Sigmoid colon (tissue), 7 donors: ENCODE results near the gene FGGY. TPM values are rescaled to one million over a fixed set of nuclear protein-coding genes. Genes with fewer than 3 reads are reported as not detected.
"Not testable (repeated sequence)": the region's sequence is repeated elsewhere in the genome, so short reads cannot be mapped to it uniquely, and the experiment has no call there.

Source experiments
- DNase-seq: peaks from one replicate; pipeline ENCODE4 v3.0.0-alpha.2; 2019
- H3K27ac ChIP-seq, 4 donors: fragments of 200-600 bp; sonication (generic); one replicate each; pipeline ENCODE4 v1.5.1; 2016 to 2019; ENCODE audit warnings: mild to moderate bottlenecking in 1 of 4
- H3K27me3 ChIP-seq, 3 donors: fragments of 200-600 bp; sonication (generic); one replicate each; pipeline ENCODE4 v1.5.1; 2019; ENCODE audit warnings: mild to moderate bottlenecking in 1 of 3
- H3K36me3 ChIP-seq, 4 donors: fragments of 200-600 bp; sonication (generic); one replicate each; pipeline ENCODE4 v1.5.1; 2016 to 2019
- H3K4me1 ChIP-seq, 4 donors: fragments of 200-600 bp; sonication (generic); one replicate each; pipeline ENCODE4 v1.5.1; 2017 to 2019
- H3K4me3 ChIP-seq, 4 donors: fragments of 200-600 bp; sonication (generic); one replicate each; pipeline ENCODE4 v1.5.1; 2017 to 2019; ENCODE audit warnings: mild to moderate bottlenecking in 2 of 4, moderate library complexity in 1 of 4
- H3K9me3 ChIP-seq, 4 donors: fragments of 200-600 bp in 3 of 4; sonication (generic) in 3 of 4; one replicate each; pipeline versions ENCODE4 v1.5.1 to v1.6.1; 2013 to 2019
- CTCF ChIP-seq, 4 experiments: fragments of 450-650 bp in 3 of 4; fragments of 200-600 bp in 1 of 4; IDR thresholded peaks; one replicate each; pipeline ENCODE4 v1.5.1; 2016 to 2019; ENCODE audit warnings: antibody characterized with exemption in 4 of 4, mild to moderate bottlenecking in 3 of 4, moderate library complexity in 2 of 4
- EP300 ChIP-seq, 4 donors: sonication (generic); formaldehyde crosslinking; IDR thresholded peaks; one replicate each; pipeline ENCODE4 v1.6.1; 2017; ENCODE audit warnings: antibody characterized with exemption in 4 of 4
- POLR2A ChIP-seq, 2 donors: fragments of 450-650 bp; IDR thresholded peaks; one replicate each; pipeline ENCODE4 v1.6.1; 2016; ENCODE audit warnings: antibody characterized with exemption in 2 of 2, mild to moderate bottlenecking in 2 of 2, moderate library complexity in 2 of 2
- POLR2AphosphoS5 ChIP-seq, 4 donors: sonication (generic); formaldehyde crosslinking; IDR thresholded peaks; one replicate each; pipeline ENCODE4 v1.6.1; 2017; ENCODE audit warnings: antibody characterized with exemption in 4 of 4
- WGBS, 2 donors: extraction: QIAGEN DNeasy Blood & Tissue Kit; methylation state at CpG; one replicate each; pipeline ENCODE4 v1.1.7; 2013; 5-methylcytosine and 5-hydroxymethylcytosine counted together
- intact Hi-C: fragments of 100-400 bp; cut with DNase I; formaldehyde crosslinking; loops from one replicate; pipeline ENCODE4 v1.15.1; 2023
- polyA plus RNA-seq, 3 donors: library from polyadenylated mRNA; stranded (reverse); fragments of 200-250 nt; gene quantifications; one replicate each; pipeline ENCODE4 v1.2.3, GENCODE V29; 2013
- total RNA-seq, 4 donors: library from RNA; depleted of rRNA; stranded (reverse); fragments of >200 nt; gene quantifications; one replicate each; pipeline ENCODE4 v1.1.0, GENCODE V29; 2016
- donor health status: healthy with polysubstance abuse.
- donor health status: Bipolar disorder and iron deficiency.
- donor health status: healthy.

The FGGY gene
- total and polyA plus RNA-seq, 7 donors: 4.8 to 54.1 (median 20.5) TPM

- Histone ChIP-seq H3K9me3 (no peaks in the 10 kb centered on the region), H3K27ac (peak overlapping the region; percentile 73 to 86 (median 80)), H3K4me3 (no peak overlapping the region), H3K4me1 (peaks cover 0 to 89% (median 44%) of the 10 kb centered on the region in 4 donors), H3K27me3 (no peaks in the 10 kb centered on the region), H3K36me3 (no peaks in the 10 kb centered on the region)
- TF ChIP-seq POLR2A (IDR thresholded peaks at IDR 0.05) (no peak), POLR2AphosphoS5 (IDR thresholded peaks at IDR 0.05) (no peak), EP300 (IDR thresholded peaks at IDR 0.05) (no peak)
- intact Hi-C loops: loop anchor here (1.0 to 5.0 kb wide), 4 partner anchors 80 to 820 kb away; partner anchors contain the start of gene JUN
- DNase-seq: no peak
These were observed 304.9 kb downstream of the FGGY start for GRCh38 chr1:59601811-59602210.

- no peak for DNase-seq
- Histone ChIP-seq H3K4me1 (peaks cover 0 to 70% (median 26%) of the 10 kb centered on the region in 4 donors), H3K27ac (no peak overlapping the region), H3K9me3 (no peaks in the 10 kb centered on the region), H3K27me3 (no peaks in the 10 kb centered on the region), H3K36me3 (peaks cover 0 to 7% (median 0%) of the 10 kb centered on the region in 4 donors), H3K4me3 (no peak overlapping the region)
- intact Hi-C loops: loop anchor here (5.0 kb wide), 3 partner anchors 78 to 822 kb away; partner anchors contain the start of gene JUN
- TF ChIP-seq CTCF (IDR thresholded peaks at IDR 0.05) (no peak), EP300 (IDR thresholded peaks at IDR 0.05) (no peak), POLR2AphosphoS5 (IDR thresholded peaks at IDR 0.05) (no peak), POLR2A (IDR thresholded peaks at IDR 0.05) (no peak)
These were observed 307.3 kb downstream of the FGGY start for GRCh38 chr1:59604191-59604590.

- WGBS, 2 donors: 71 to 79% methylated on average over 3 of the region's 3 CpGs
- intact Hi-C loops: no loop called here
- no peak for DNase-seq
- TF ChIP-seq CTCF (IDR thresholded peaks at IDR 0.05) (no peak), EP300 (IDR thresholded peaks at IDR 0.05) (no peak), POLR2AphosphoS5 (IDR thresholded peaks at IDR 0.05) (no peak), POLR2A (IDR thresholded peaks at IDR 0.05) (no peak)
- no peak overlapping the region for H3K4me3 ChIP-seq
- H3K27me3 ChIP-seq: no peaks in the 10 kb centered on the region
- H3K36me3 ChIP-seq: peaks cover 0 to 7% (median 0%) of the 10 kb centered on the region in 4 donors
- H3K27ac ChIP-seq: peak overlapping the region in 2 of 4 donors; percentile 35 to 58
- H3K9me3 ChIP-seq: no peaks in the 10 kb centered on the region
- peaks cover 0 to 63% (median 22%) of the 10 kb centered on the region in 4 donors for H3K4me1 ChIP-seq
These were observed 308.3 kb downstream of the FGGY start for GRCh38 chr1:59605184-59605583.

- WGBS, 2 donors: 15 to 23% methylated on average over 1 of the region's 1 CpG
- H3K9me3 ChIP-seq: no peaks in the 10 kb centered on the region
- peak overlapping the region in 2 of 4 donors; percentile 35 to 58 for H3K27ac ChIP-seq
- intact Hi-C loops: no loop called here
- TF ChIP-seq CTCF (IDR thresholded peaks at IDR 0.05) (no peak), POLR2AphosphoS5 (IDR thresholded peaks at IDR 0.05) (no peak), POLR2A (IDR thresholded peaks at IDR 0.05) (no peak), EP300 (IDR thresholded peaks at IDR 0.05) (no peak)
- no peak overlapping the region for H3K4me3 ChIP-seq
- H3K27me3 ChIP-seq: no peaks in the 10 kb centered on the region
- DNase-seq: no peak
- H3K4me1 ChIP-seq: peaks cover 0 to 58% (median 17%) of the 10 kb centered on the region in 4 donors
- peaks cover 0 to 7% (median 0%) of the 10 kb centered on the region in 4 donors for H3K36me3 ChIP-seq
These were observed 308.9 kb downstream of the FGGY start for GRCh38 chr1:59605761-59606160.

GRCh38 chr1:59609245-59609644 lies 312.4 kb downstream of the FGGY start:
- no peaks in the 10 kb centered on the region for H3K9me3 ChIP-seq
- no peak overlapping the region for H3K4me3 ChIP-seq
- no peak for DNase-seq
- 91 to 94% methylated on average over 1 of the region's 1 CpG for WGBS, 2 donors
- H3K36me3 ChIP-seq: peaks cover 0 to 7% (median 0%) of the 10 kb centered on the region in 4 donors
- TF ChIP-seq EP300 (IDR thresholded peaks at IDR 0.05) (no peak), CTCF (IDR thresholded peaks at IDR 0.05) (no peak), POLR2A (IDR thresholded peaks at IDR 0.05) (no peak), POLR2AphosphoS5 (IDR thresholded peaks at IDR 0.05) (no peak)
- no peaks in the 10 kb centered on the region for H3K27me3 ChIP-seq
- intact Hi-C loops: no loop called here
- H3K4me1 ChIP-seq: peaks cover 0 to 31% (median 11%) of the 10 kb centered on the region in 4 donors
- H3K27ac ChIP-seq: no peak overlapping the region

GRCh38 chr1:59610499-59610898 lies 313.6 kb downstream of the FGGY start:
- H3K36me3 ChIP-seq, H3K27me3 ChIP-seq, H3K9me3 ChIP-seq, H3K4me3 ChIP-seq, H3K27ac ChIP-seq, DNase-seq, intact Hi-C loops: not testable (repeated sequence)
- H3K4me1 ChIP-seq: peaks cover 0 to 18% (median 8%) of the 10 kb centered on the region in 4 donors
- 97% methylated on average over 13 of the region's 13 CpGs for WGBS, 2 donors
